HG02571 (cell line): ENCODE results near the gene RGL1.
"Not testable (repeated sequence)": the region's sequence is repeated elsewhere in the genome, so short reads cannot be mapped to it uniquely, and the experiment has no call there.

Source experiments
- ATAC-seq: cut with Tn5 transposase; IDR thresholded peaks from one replicate; pipeline ENCODE4 v1.9.1; 2021; ENCODE audit warnings: mild to moderate bottlenecking, moderate library complexity; ENCODE audit not compliant: unreplicated experiment

RGL1 gene

GRCh38 chr1:183783767-183784637 lies 20.9 kb upstream of the RGL1 start:
- ATAC-seq, result no peak

DNA sequence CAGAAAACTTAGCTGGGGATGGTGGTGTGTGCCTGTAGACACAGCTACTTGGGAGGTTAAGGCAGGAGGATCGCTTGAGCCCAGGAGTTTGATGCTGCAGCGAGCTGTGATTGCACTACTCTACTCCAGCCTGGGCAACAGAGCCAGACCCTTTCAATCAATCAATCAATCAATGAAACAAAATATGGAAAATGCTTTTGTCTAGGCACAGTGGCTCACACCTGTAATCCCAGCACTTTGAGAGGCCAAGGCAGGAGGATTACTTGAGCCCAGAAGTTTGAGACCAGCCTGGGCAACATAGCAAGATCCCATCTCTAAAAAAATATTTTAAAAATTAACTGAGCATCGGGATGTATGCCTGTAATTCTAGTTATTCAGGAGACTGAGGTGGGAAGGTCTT lies 19.0 kb upstream of the RGL1 start:
- ATAC-seq, result not testable (repeated sequence)

DNA sequence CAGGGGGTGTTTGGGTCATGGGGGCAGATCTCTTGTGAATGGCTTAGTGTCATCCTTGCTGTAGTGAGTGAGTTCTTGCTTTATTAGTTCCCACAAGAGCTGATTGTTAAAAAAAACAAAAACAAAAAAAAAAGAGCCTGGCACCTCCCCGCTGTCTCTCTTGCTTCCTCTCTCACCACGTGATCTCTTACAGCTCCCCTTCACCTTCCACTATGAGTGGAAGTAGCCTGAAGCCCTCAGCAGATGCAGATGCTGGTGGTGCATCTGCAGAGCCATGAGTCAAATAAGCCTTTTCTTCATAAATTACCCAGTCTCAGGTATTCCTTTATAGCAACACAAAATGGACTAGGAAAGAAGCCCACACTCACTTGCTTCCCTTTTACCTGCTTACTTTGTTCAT lies 17.2 kb upstream of the RGL1 start:
- ATAC-seq, result no peak

DNA sequence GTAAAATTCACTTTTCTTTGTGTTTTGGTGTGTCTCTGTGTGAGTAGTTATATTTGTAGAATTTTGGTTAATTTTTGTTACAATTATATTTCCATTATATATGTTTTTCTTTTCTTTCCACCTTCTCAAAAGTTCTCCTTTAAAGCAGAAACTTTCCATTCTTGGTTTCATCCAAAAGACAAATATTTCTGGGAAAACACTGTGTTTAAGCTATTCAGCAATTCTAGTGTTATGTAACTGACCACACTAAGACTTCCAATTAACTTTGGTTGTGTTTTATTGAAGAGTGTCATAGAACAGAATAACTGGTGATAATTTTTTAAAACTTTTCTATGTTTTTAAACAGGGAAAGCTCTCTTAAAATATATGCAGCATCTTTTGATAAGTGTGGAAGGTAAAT lies 13.6 kb upstream of the RGL1 start:
- ATAC-seq, result no peak

GRCh38 chr1:183792300-183792699 lies 12.6 kb upstream of the RGL1 start:
- ATAC-seq, result no peak

GRCh38 chr1:183794088-183794487 lies 10.8 kb upstream of the RGL1 start:
- no peak for ATAC-seq

- no peak for ATAC-seq
Observed at GRCh38 chr1:183800449-183800848, 4.5 kb upstream of the RGL1 start.

GRCh38 chr1:183801649-183802048 lies 3.3 kb upstream of the RGL1 start:
- no peak for ATAC-seq

DNA sequence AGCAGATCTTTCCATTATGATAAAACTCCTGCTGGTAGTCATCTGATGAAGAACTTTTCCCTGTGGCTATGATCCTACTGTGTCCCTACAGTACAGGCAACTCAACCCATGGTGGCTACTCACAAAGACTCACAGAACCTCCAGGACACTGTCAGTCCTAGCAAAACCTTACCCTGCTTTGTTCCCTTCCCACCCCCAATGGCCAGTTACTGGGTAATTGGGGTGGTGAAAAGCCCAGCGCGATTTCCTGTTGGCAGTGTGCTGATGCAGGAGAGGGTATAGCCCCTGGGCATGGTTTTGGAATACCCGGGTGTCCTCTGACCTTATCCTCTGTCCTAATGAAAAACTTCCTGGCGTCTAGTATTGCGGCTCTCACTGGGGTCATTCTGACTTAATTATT lies 533 bp upstream of the RGL1 start:
- ATAC-seq, result no peak

DNA sequence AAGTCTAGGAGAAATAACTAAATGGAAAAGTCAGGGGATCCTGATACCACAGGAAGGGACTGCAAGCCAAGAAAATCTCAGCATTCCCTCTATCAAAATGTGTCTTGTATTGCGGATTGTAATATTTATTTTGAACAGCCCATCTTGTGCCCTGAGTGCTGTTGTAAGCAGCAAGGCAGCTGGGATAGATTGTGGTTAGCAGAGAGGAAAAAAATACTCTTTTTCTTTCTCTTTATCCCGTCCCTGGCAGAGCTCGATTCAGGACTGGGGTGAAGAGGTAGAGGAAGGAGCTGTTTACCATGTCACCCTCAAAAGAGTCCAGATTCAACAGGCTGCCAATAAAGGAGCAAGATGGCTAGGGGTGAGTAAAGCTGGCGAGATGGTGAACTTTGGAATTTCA lies 1.2 kb downstream of the RGL1 start:
- ATAC-seq, result no peak

GRCh38 chr1:183806675-183807074 lies 1.8 kb downstream of the RGL1 start:
- no peak for ATAC-seq

DNA sequence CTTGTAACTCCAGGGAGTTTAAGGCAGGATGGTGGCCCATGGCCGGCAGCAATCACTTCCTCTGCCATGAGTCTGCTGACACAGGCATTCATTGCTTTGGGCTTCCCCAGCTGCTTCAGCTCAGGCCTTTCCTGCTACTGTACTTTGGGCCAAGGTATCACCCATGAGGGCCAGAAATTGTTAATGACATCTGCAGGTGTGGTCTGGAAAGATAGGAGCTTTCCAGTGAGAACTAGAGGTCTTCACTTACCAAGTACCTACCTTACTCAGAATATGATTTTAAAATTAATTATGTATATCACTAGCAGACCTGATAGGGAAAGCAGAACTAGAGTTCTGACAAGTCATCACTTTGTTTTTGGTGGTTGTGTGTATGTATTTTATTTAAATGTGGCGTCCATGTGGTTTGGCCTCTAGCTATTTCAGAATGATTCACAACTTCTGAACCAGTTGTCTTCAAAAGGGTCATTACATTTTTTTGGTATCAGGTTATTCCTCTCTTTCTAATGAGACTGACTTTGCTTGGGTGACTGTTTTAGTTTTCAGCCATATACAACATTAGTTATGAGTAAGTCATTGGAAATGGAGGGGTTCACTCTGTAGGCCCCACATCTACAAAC lies 2.7 kb downstream of the RGL1 start:
- peak; percentile 40 for ATAC-seq

DNA sequence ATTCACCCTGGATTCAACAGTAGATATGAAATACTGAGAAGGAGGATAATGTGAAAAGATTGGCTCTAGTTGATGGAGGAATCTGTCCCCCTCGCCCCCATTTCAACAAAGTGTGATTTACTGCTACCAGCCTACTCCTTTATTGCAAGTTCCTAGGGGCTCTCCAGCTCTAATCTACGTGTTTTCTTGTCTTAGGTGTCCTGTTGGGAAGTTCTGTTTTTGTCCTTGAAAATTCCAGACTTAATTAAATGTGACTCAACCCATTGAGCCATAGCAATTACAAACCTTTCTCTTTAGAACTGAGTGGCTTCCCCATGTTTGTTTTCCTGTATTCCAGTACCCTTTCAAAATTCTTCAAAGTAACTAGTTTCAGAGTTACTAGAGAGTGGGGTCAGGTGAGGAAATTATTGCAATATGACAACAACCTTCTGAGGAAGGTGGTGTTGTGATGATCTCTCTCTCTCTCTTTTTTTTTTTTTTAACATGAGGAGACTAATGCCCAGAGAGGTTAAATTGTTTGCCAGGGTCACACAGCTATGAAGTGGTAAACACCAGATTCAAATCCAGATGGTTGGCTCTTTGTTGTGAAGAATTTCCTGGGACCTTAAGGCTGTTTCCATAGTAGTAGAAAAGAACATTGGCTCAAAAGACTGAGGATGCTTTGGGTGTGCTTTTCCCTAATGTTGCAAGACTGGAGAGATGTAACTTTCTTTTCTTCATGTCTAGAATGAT lies 3.5 kb downstream of the RGL1 start:
- ATAC-seq, result no peak

GRCh38 chr1:183810121-183810520 lies 5.2 kb downstream of the RGL1 start:
- ATAC-seq, result no peak

DNA sequence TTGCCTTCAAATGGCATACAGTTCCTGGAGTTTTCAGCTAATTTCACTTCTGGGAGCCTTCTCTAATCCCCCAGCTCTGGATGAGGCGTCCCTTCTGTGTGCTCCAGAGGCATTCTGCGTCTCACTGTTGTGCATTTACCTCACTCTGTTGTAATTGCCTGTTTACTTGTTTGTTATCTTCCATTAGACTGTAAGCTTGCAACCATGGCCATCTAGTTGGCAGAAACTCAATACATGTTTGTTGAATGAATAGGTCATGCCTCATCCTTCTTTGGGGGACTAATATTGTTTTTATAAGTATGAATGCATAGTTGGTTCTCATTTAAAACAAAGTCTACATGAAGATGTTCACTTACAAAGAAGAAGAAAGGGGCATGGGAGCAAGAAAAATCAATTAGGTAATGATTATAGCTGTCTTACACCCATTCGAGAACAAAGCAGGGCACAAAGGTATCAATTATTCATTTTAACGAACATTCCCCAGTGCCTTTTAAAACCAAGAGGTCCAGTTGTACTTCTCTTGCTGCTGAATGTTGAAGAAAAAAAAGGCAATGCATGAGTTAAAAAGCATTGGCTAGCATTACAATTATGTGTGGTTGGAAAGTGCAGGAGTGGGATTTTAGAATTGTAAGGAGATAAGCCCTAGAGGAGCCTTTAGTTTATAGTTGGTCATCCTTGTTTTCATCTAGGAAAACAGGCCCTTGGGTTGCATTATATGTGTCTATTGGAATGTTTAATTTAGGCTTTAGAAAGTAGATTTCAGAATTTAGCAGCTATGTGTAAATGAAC lies 6.0 kb downstream of the RGL1 start:
- ATAC-seq, result no peak

DNA sequence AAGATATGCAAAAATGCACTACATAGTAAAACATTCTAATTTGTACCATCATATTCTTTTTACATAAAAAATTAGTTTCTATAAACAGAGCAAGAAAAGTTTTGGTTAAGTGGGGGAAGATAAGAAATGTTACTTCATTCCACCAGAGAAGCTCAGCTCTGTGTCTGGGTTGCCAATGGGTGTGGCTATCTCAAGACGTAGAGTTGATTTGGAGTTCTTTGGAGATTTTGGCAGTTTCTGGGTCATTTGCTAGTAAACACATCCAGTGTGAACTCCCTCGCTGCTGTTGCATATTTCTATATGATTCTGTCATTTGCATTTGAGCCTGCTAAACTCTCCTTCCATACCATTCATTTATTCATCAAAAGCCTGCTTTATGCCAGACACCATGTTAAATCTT lies 7.2 kb downstream of the RGL1 start:
- ATAC-seq, result no peak

- ATAC-seq, result no peak
Observed at GRCh38 chr1:183812686-183813569, 8.0 kb downstream of the RGL1 start.

DNA sequence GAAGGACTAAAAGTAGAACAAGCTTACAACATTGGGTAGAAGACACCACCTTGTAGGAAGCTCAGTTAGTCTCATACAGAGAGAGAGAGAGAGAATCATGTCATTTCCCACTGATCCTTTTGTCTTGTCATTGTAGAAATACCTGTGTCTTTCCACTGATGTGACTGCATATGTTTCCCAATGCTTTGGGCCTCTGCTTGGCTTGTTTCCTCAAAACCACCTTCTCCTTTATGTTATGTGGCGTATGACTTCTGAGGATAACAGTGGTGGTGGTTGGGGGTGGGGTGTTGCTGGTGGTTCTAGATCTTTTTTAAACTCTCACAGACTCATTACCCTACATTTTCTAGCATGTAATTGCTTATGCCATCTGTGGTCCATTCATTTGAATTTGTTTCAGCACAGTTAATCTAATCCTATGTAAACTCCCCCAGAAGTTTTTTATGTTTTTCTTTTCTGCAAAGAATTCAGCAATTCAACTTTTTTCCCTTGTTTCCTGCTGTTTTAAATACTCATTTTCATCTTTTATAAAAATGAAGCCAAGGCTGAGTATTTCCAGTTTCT lies 9.3 kb downstream of the RGL1 start:
- ATAC-seq, result no peak

DNA sequence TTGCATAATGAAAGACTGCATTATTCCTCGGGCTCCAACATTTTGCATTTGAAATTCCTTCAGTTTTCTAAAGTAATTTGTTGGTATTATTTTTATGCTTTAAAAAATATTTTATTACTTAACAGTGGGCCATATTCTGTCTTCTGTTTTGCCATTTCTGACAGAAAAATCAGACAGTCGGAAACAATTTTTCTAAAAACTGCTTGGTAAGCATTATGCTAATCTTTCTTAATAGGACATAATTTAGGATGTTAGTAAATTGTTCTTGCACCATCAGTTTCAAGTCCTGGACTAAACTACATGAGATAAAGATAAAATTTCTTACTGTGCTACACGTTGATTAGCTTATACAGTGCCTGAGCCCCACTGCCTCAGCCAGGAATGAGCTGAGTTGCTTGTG lies 11.2 kb downstream of the RGL1 start:
- ATAC-seq, result no peak
